AG09309 (cell line): ENCODE results near the gene ASIC5.

Source experiments
- DNase-seq: peaks from one replicate; pipeline ENCODE4 v3.0.0-alpha.2; 2010; ENCODE audit warnings: low read depth
- H3K4me3 ChIP-seq: 2 replicates; pipeline ENCODE4 v1.5.1; 2011; ENCODE audit warnings: mild to moderate bottlenecking, low read depth, low read length, moderate library complexity; ENCODE audit not compliant: control insufficient read depth
- CTCF ChIP-seq: IDR thresholded peaks from 2 replicates; pipeline ENCODE4 v1.5.1; 2011; ENCODE audit warnings: mild to moderate bottlenecking, low read depth, low read length, inconsistent platforms; ENCODE audit not compliant: insufficient read depth, control insufficient read depth; ENCODE audit errors: missing control alignments

ASIC5 gene

GRCh38 chr4:155854582-155855226 is 11.4 kb downstream of the ASIC5 start:
- no peak overlapping the region for H3K4me3 ChIP-seq
- TF ChIP-seq CTCF: no peak

GRCh38 chr4:155853189-155853588 is 12.9 kb downstream of the ASIC5 start:
- TF ChIP-seq CTCF: no peak
- H3K4me3 ChIP-seq: no peak overlapping the region
- no peak for DNase-seq

More at GRCh38 chr4:155854582-155855226, 11.4 kb downstream of the ASIC5 start:
- DNase-seq: peak; percentile 11

- no peak for TF ChIP-seq CTCF
- DNase-seq: no peak
- H3K4me3 ChIP-seq: no peak overlapping the region
Measured at GRCh38 chr4:155849042-155849441, 17.0 kb downstream of the ASIC5 start.

GRCh38 chr4:155846929-155847328 is 19.1 kb downstream of the ASIC5 start:
- TF ChIP-seq CTCF: no peak

GRCh38 chr4:155842080-155842479 is 24.0 kb downstream of the ASIC5 start:
- H3K4me3 ChIP-seq: no peak overlapping the region
- no peak for DNase-seq
- no peak for TF ChIP-seq CTCF

More at GRCh38 chr4:155846929-155847328, 19.1 kb downstream of the ASIC5 start:
- no peak overlapping the region for H3K4me3 ChIP-seq
- DNase-seq: no peak

GRCh38 chr4:155837203-155837796 is 28.8 kb downstream of the ASIC5 start:
- no peak for DNase-seq
- no peak overlapping the region for H3K4me3 ChIP-seq
- no peak for TF ChIP-seq CTCF

GRCh38 chr4:155832664-155833063 is 33.4 kb downstream of the ASIC5 start:
- H3K4me3 ChIP-seq: no peak overlapping the region
- DNase-seq: no peak
- TF ChIP-seq CTCF: no peak
